Measurements from ENCODE around the gene CSNK1E.

CSNK1E gene

DNA sequence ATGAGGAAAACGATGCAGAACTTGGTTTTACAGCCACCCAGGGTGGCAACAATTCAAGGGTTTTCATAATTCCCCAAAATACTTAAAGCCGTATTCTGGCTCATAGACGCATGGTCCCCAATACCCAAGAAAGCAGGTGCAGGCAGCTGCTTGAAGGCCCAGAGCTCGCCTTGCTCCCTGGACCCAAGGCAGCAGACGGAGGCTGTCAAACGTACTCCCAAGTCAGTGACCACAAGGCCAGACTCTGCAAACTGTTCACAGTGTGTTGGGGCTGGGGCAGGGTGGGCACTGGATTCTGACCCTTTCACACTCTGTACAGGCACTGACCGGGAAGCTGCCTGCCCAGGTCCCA lies 65.9 kb downstream of the CSNK1E start:
- Histone ChIP-seq H3K27me3 (ENCODE audit: low read length) (no peaks in the 10 kb centered on the region), H3F3A (ENCODE audit: insufficient read depth) (no peaks in the 10 kb centered on the region), H3K4me2 (ENCODE audit: low read depth, low read length, poor library complexity, severe bottlenecking) (no peak overlapping the region), H2AFZ (ENCODE audit: low read depth, low read length, severe bottlenecking) (no peak overlapping the region), H4K20me1 (ENCODE audit: low read depth, low read length) (no peaks in the 10 kb centered on the region), H3K79me2 (ENCODE audit: insufficient read depth, low read length) (no peaks in the 10 kb centered on the region), H3K9me3 (ENCODE audit: insufficient read depth, low read length) (no peaks in the 10 kb centered on the region), H3K9ac (ENCODE audit: low read length) (no peak overlapping the region), H3K27ac (ENCODE audit: low read depth, low read length) (no peak overlapping the region), H3K36me3 (ENCODE audit: low read length) (no peaks in the 10 kb centered on the region), H3K9me2 (replicated peaks; ENCODE audit: insufficient read depth, low read length) (no peaks in the 10 kb centered on the region), H3K4me3 (ENCODE audit: insufficient read depth, low read length, poor library complexity, severe bottlenecking) (no peak overlapping the region)
- TF ChIP-seq, protein P1, sequence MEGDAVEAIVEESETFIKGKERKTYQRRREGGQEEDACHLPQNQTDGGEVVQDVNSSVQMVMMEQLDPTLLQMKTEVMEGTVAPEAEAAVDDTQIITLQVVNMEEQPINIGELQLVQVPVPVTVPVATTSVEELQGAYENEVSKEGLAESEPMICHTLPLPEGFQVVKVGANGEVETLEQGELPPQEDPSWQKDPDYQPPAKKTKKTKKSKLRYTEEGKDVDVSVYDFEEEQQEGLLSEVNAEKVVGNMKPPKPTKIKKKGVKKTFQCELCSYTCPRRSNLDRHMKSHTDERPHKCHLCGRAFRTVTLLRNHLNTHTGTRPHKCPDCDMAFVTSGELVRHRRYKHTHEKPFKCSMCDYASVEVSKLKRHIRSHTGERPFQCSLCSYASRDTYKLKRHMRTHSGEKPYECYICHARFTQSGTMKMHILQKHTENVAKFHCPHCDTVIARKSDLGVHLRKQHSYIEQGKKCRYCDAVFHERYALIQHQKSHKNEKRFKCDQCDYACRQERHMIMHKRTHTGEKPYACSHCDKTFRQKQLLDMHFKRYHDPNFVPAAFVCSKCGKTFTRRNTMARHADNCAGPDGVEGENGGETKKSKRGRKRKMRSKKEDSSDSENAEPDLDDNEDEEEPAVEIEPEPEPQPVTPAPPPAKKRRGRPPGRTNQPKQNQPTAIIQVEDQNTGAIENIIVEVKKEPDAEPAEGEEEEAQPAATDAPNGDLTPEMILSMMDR (IDR thresholded peaks at IDR 0.05; ENCODE audit: insufficient read depth, low read length, poor library complexity, severe bottlenecking) = no peak

DNA sequence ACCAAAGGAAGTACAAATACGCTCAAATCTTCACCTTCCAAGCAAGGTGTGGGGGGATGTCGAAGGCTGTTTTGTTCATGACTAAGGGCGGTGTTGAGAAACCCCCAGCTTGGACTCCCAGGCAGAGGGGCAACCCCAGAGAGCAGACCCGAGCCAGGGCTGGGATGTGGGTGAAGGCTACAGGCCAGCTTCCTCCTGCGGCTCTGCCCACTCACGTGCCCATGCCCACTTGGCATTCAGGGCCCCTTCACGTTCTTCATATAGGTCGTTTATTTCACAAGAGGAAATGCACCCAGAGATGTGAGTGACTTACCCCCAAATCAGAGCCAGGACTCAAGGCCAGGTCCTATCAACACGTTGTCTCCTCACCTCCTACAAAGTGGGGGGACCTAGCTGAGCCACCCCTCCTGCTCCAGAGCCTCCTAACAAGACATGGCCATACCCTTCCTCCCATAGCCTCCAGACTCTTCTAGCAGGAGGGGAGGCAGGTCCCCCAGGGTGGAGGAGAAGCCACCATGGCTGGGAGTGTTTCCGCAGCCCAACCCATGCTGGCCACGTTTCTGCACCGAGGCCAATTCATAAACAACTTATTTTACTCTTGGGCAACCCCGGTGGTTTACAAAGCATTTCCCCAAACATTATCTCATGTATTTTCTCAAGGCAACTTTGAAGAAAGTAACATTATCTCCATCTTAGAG lies 66.4 kb downstream of the CSNK1E start:
- TF ChIP-seq, protein P1 (IDR thresholded peaks at IDR 0.05; ENCODE audit: insufficient read depth, low read length, poor library complexity, severe bottlenecking) = no peak
- no peak for TF ChIP-seq EZH2phosphoT487 (conservative IDR thresholded peaks at IDR 0.05; ENCODE audit: low read length)
- Histone ChIP-seq H2AFZ (ENCODE audit: low read depth, low read length, severe bottlenecking) (no peak overlapping the region), H3F3A (ENCODE audit: insufficient read depth) (no peaks in the 10 kb centered on the region), H3K9ac (ENCODE audit: low read length) (no peak overlapping the region), H3K79me2 (ENCODE audit: insufficient read depth, low read length) (no peaks in the 10 kb centered on the region), H3K4me2 (ENCODE audit: low read depth, low read length, poor library complexity, severe bottlenecking) (no peak overlapping the region), H3K27ac (ENCODE audit: low read depth, low read length) (no peak overlapping the region), H3K4me3 (ENCODE audit: insufficient read depth, low read length, poor library complexity, severe bottlenecking) (no peak overlapping the region), H4K20me1 (ENCODE audit: low read depth, low read length) (no peaks in the 10 kb centered on the region), H3K27me3 (ENCODE audit: low read length) (no peaks in the 10 kb centered on the region), H3K9me2 (replicated peaks; ENCODE audit: insufficient read depth, low read length) (no peaks in the 10 kb centered on the region), H3K9me3 (ENCODE audit: insufficient read depth, low read length) (no peaks in the 10 kb centered on the region), H3K36me3 (ENCODE audit: low read length) (no peaks in the 10 kb centered on the region)

- Histone ChIP-seq H2AFZ (ENCODE audit: low read depth, low read length, severe bottlenecking) (no peak overlapping the region), H3K27ac (ENCODE audit: low read depth, low read length) (no peak overlapping the region), H3K36me3 (ENCODE audit: low read length) (no peaks in the 10 kb centered on the region), H3K79me2 (ENCODE audit: insufficient read depth, low read length) (no peaks in the 10 kb centered on the region), H3K9me3 (ENCODE audit: insufficient read depth, low read length) (no peaks in the 10 kb centered on the region), H3K27me3 (ENCODE audit: low read length) (no peaks in the 10 kb centered on the region), H3K9ac (ENCODE audit: low read length) (no peak overlapping the region), H3K4me2 (ENCODE audit: low read depth, low read length, poor library complexity, severe bottlenecking) (no peak overlapping the region), H3K4me3 (ENCODE audit: insufficient read depth, low read length, poor library complexity, severe bottlenecking) (no peak overlapping the region), H4K20me1 (ENCODE audit: low read depth, low read length) (no peaks in the 10 kb centered on the region), H3K9me2 (replicated peaks; ENCODE audit: insufficient read depth, low read length) (no peaks in the 10 kb centered on the region), H3F3A (ENCODE audit: insufficient read depth) (no peaks in the 10 kb centered on the region)
- TF ChIP-seq, protein P1 (IDR thresholded peaks at IDR 0.05; ENCODE audit: insufficient read depth, low read length, poor library complexity, severe bottlenecking) = no peak
- no peak for TF ChIP-seq EZH2phosphoT487 (conservative IDR thresholded peaks at IDR 0.05; ENCODE audit: low read length)
Observed at GRCh38 chr22:38249803-38250642, 67.2 kb downstream of the CSNK1E start.
